H9 (cell line): ENCODE data around the gene LRIT1. TPM values are rescaled to one million over a fixed set of nuclear protein-coding genes. Genes with fewer than 3 reads are reported as not detected.

Source experiments
- DNase-seq: peaks from one replicate; pipeline ENCODE4 v3.0.0-alpha.2; 2017
- H2AFZ ChIP-seq: one replicate; pipeline ENCODE4 v1.6.1; 2013; ENCODE audit warnings: mild to moderate bottlenecking, low read length, control low read depth, moderate library complexity
- H2AK5ac ChIP-seq: 2 replicates; pipeline ENCODE4 v1.6.1; 2013; ENCODE audit warnings: low read length, control low read depth, mixed read lengths; ENCODE audit not compliant: insufficient read length
- H2BK120ac ChIP-seq: one replicate; pipeline ENCODE4 v1.6.1; 2013; ENCODE audit warnings: low read depth, mild to moderate bottlenecking, low read length, control low read depth, inconsistent platforms; ENCODE audit not compliant: poor library complexity, severe bottlenecking
- H2BK12ac ChIP-seq: 2 replicates; pipeline ENCODE4 v1.6.1; 2013; ENCODE audit warnings: low read length, control low read depth, mixed read lengths, low read depth; ENCODE audit not compliant: insufficient read length
- H2BK15ac ChIP-seq: 2 replicates; pipeline ENCODE4 v1.6.1; 2013; ENCODE audit warnings: low read depth, low read length, control low read depth
- H2BK20ac ChIP-seq: one replicate; pipeline ENCODE4 v1.6.1; 2013; ENCODE audit warnings: low read depth, mild to moderate bottlenecking, low read length, control low read depth, inconsistent platforms; ENCODE audit not compliant: poor library complexity, severe bottlenecking
- H2BK5ac ChIP-seq: 2 replicates; pipeline ENCODE4 v1.6.1; 2013; ENCODE audit warnings: low read length, control low read depth, mixed read lengths; ENCODE audit not compliant: insufficient read length
- H3K14ac ChIP-seq: 2 replicates; pipeline ENCODE4 v1.6.1; 2013; ENCODE audit warnings: low read length, control low read depth; ENCODE audit not compliant: insufficient read depth
- H3K18ac ChIP-seq: 2 replicates; pipeline ENCODE4 v1.6.1; 2013; ENCODE audit warnings: low read depth, mild to moderate bottlenecking, mixed read lengths, low read length, control low read depth; ENCODE audit not compliant: insufficient read length
- H3K23ac ChIP-seq: 2 replicates; pipeline ENCODE4 v1.6.1; 2013; ENCODE audit warnings: low read length, control low read depth, mixed read lengths, low read depth; ENCODE audit not compliant: insufficient read length
- H3K23me2 ChIP-seq: 2 replicates; pipeline ENCODE4 v1.6.1; 2013; ENCODE audit warnings: low read depth, mild to moderate bottlenecking, mixed read lengths, low read length, control low read depth; ENCODE audit not compliant: insufficient read length, poor library complexity, severe bottlenecking
- H3K27ac ChIP-seq: 2 replicates; pipeline ENCODE4 v1.5.1; 2013; ENCODE audit warnings: low read length, control low read depth, mixed read lengths, low read depth; ENCODE audit not compliant: insufficient read length
- H3K27me3 ChIP-seq: 2 replicates; pipeline ENCODE4 v1.6.1; 2013; ENCODE audit warnings: low read length, control low read depth, inconsistent platforms; ENCODE audit not compliant: insufficient read depth
- H3K4ac ChIP-seq: 2 replicates; pipeline ENCODE4 v1.6.1; 2013; ENCODE audit warnings: low read depth, mild to moderate bottlenecking, control low read depth, inconsistent platforms, low read length, moderate library complexity
- H3K4me1 ChIP-seq: 2 replicates; pipeline ENCODE4 v1.6.1; 2013; ENCODE audit warnings: low read length, control low read depth, inconsistent platforms; ENCODE audit not compliant: insufficient read depth
- H3K4me2 ChIP-seq: 2 replicates; pipeline ENCODE4 v1.6.1; 2013; ENCODE audit warnings: low read length, control low read depth, mixed read lengths; ENCODE audit not compliant: insufficient read length, insufficient read depth
- H3K56ac ChIP-seq: 2 replicates; pipeline ENCODE4 v1.6.1; 2013; ENCODE audit warnings: low read depth, mild to moderate bottlenecking, mixed read lengths, low read length, control low read depth; ENCODE audit not compliant: insufficient read length
- H3K79me1 ChIP-seq: 2 replicates; pipeline ENCODE4 v1.6.1; 2013; ENCODE audit warnings: low read depth, mild to moderate bottlenecking, moderate library complexity, low read length, control low read depth, inconsistent platforms; ENCODE audit not compliant: insufficient read depth, poor library complexity, severe bottlenecking
- H3K79me2 ChIP-seq: 2 replicates; pipeline ENCODE4 v1.6.1; 2013; ENCODE audit warnings: low read length, control low read depth, inconsistent platforms; ENCODE audit not compliant: insufficient read depth
- H3K9ac ChIP-seq: 2 replicates; pipeline ENCODE4 v1.6.1; 2013; ENCODE audit warnings: low read length, control low read depth, mixed read lengths; ENCODE audit not compliant: insufficient read length; ENCODE audit errors: extremely low read depth
- H3K9me3 ChIP-seq: one replicate; pipeline ENCODE4 v1.6.1; 2013; ENCODE audit warnings: low read depth, low read length, inconsistent platforms; ENCODE audit not compliant: control insufficient read depth
- H3T11ph ChIP-seq: one replicate; pipeline ENCODE4 v1.6.1; 2013; ENCODE audit warnings: mild to moderate bottlenecking, low read length, control low read depth, inconsistent platforms
- H4K20me1 ChIP-seq: one replicate; pipeline ENCODE4 v1.6.1; 2013; ENCODE audit not compliant: control insufficient read depth, insufficient read length, insufficient read depth
- H4K5ac ChIP-seq: 2 replicates; pipeline ENCODE4 v1.6.1; 2013; ENCODE audit warnings: low read depth, mild to moderate bottlenecking, mixed read lengths, low read length, control low read depth; ENCODE audit not compliant: insufficient read length
- H4K8ac ChIP-seq: replicated peaks from 2 replicates; pipeline ENCODE4 v1.6.1; 2013; ENCODE audit warnings: low read length, control low read depth, mixed read lengths, low read depth; ENCODE audit not compliant: insufficient read length
- H4K91ac ChIP-seq: 2 replicates; pipeline ENCODE4 v1.6.1; 2013; ENCODE audit warnings: low read depth, mild to moderate bottlenecking, moderate library complexity, mixed read lengths, low read length, control low read depth; ENCODE audit not compliant: insufficient read length
- H3K27ac Mint-ChIP-seq, 3 experiments: 2 replicates in 2 of 3; 3 replicates in 1 of 3; pipeline ENCODE4 v1.8.0; 2020 to 2021; ENCODE audit warnings: mixed read lengths in 3 of 3, mild to moderate bottlenecking in 1 of 3, moderate library complexity in 1 of 3
- H3K27me3 Mint-ChIP-seq: 2 replicates; pipeline ENCODE4 v1.8.0; 2021; ENCODE audit warnings: low read depth, mild to moderate bottlenecking, moderate library complexity, mixed read lengths
- H3K36me3 Mint-ChIP-seq, 3 experiments: 2 replicates in 2 of 3; 3 replicates in 1 of 3; pipeline ENCODE4 v1.8.0; 2020 to 2021; ENCODE audit warnings: low read depth in 3 of 3, mixed read lengths in 3 of 3; ENCODE audit not compliant: insufficient read depth in 1 of 3
- H3K4me1 Mint-ChIP-seq, 2 experiments: 2 replicates each; pipeline ENCODE4 v1.8.0; 2020; ENCODE audit warnings: mixed read lengths in 2 of 2
- H3K4me3 Mint-ChIP-seq, 2 experiments: 2 replicates in 1 of 2; 3 replicates in 1 of 2; pipeline ENCODE4 v1.8.0; 2020 to 2021; ENCODE audit warnings: mild to moderate bottlenecking in 2 of 2, mixed read lengths in 2 of 2, moderate library complexity in 1 of 2
- H3K9me3 Mint-ChIP-seq, 2 experiments: 2 replicates in 1 of 2; 3 replicates in 1 of 2; pipeline ENCODE4 v1.8.0; 2020; ENCODE audit warnings: mild to moderate bottlenecking in 2 of 2, mixed read lengths in 2 of 2, moderate library complexity in 1 of 2
- CTCF ChIP-seq: fragments of 200-600 bp; sonication (generic); conservative IDR thresholded peaks from 3 replicates; pipeline ENCODE4 v1.8.0; 2021; ENCODE audit warnings: antibody characterized with exemption, mild to moderate bottlenecking
- WGBS: extraction: QIAGEN DNeasy Blood & Tissue Kit; methylation state at CpG from one replicate; pipeline ENCODE4 v1.1.7; 2013; ENCODE audit warnings: missing lambda C conversion rate, low lambda C conversion rate, mixed read lengths; ENCODE audit not compliant: insufficient read length; ENCODE audit errors: extremely low coverage; 5-methylcytosine and 5-hydroxymethylcytosine counted together
- total RNA-seq: library from RNA; stranded (reverse); gene quantifications from 2 replicates; pipeline ENCODE4 v1.2.1, GENCODE V29; 2021

The LRIT1 gene
- total RNA-seq, 1 experiment from 2014 or later: not detected

- H3K9me3 Mint-ChIP-seq: no peaks in the 10 kb centered on the region
- H3K14ac ChIP-seq: no peak overlapping the region
Observed at GRCh38 chr10:84211566-84211965, 29.8 kb downstream of the LRIT1 start.

More at GRCh38 chr10:84211566-84211965, 29.8 kb downstream of the LRIT1 start:
- Histone ChIP-seq H4K5ac (no peak overlapping the region), H3K4ac (no peak overlapping the region), H3K9me3 (no peaks in the 10 kb centered on the region), H2BK120ac (no peak overlapping the region), H3K4me1 (no peaks in the 10 kb centered on the region), H3K23ac (no peak overlapping the region), H3K23me2 (no peaks in the 10 kb centered on the region), H3K79me2 (no peaks in the 10 kb centered on the region), H4K20me1 (no peaks in the 10 kb centered on the region), H3K27ac (no peak overlapping the region), H2BK5ac (no peak overlapping the region), H2BK15ac (no peak overlapping the region), H4K8ac (no peak overlapping the region), H2AK5ac (no peak overlapping the region), H2BK20ac (no peak overlapping the region), H3K27me3 (no peaks in the 10 kb centered on the region), H3K4me2 (no peak overlapping the region), H3K9ac (no peak overlapping the region), H3T11ph (no peak overlapping the region), H2AFZ (no peak overlapping the region), H4K91ac (no peak overlapping the region), H3K79me1 (no peaks in the 10 kb centered on the region), H3K56ac (no peak overlapping the region), H2BK12ac (no peak overlapping the region), H3K18ac (no peak overlapping the region)
- no CpG with 5 or more reads among the region's 2 CpGs for WGBS
- TF ChIP-seq CTCF: no peak
- Mint-ChIP-seq H3K27ac (no peak overlapping the region; a peak in 1 of 7 replicates), H3K36me3 (no peaks in the 10 kb centered on the region; a peak in 1 of 7 replicates), H3K4me1 (peaks cover 0 to 6% of the 10 kb centered on the region in 2 experiments; a peak in 3 of 4 replicates), H3K27me3 (peaks cover 3% of the 10 kb centered on the region; the same call in 1 of the 2 replicates), H3K4me3 (no peak overlapping the region)
- no peak for DNase-seq
